AG10803 (cell line): Measurements from ENCODE around the gene MARCHF3.

Experiments used
- DNase-seq: peaks from one replicate; pipeline ENCODE4 v3.0.0; 2010; ENCODE audit warnings: low read depth
- H3K4me3 ChIP-seq: 2 replicates; pipeline ENCODE4 v1.5.1; 2011; ENCODE audit warnings: mild to moderate bottlenecking, low read length, control low read depth
- TF ChIP-seq, protein P1 (sequence below): conservative IDR thresholded peaks from 2 replicates; pipeline ENCODE4 v1.5.1; 2011; ENCODE audit warnings: mild to moderate bottlenecking, low read length, control low read depth, inconsistent platforms

The MARCHF3 gene

DNA sequence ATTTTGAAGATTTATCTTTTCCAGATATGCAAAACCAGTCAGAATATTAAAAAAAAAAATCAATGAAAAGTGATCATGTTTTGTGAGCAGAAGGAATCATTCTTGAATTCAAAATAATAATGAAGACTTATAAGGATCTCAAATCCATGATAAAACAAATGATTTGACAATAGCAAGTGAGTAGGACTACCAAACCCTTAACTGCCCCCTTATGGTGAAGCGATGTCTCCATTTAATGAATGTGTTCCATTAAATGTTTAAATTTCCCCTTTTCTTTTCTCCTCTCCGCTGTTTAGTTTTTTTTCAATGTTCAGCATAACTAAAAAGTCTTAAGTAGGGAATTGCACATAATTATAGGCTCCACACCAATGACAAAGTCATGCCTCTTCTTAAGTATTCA is 12.2 kb upstream of the MARCHF3 start:
- peak; percentile 28 for DNase-seq
- TF ChIP-seq, protein P1, sequence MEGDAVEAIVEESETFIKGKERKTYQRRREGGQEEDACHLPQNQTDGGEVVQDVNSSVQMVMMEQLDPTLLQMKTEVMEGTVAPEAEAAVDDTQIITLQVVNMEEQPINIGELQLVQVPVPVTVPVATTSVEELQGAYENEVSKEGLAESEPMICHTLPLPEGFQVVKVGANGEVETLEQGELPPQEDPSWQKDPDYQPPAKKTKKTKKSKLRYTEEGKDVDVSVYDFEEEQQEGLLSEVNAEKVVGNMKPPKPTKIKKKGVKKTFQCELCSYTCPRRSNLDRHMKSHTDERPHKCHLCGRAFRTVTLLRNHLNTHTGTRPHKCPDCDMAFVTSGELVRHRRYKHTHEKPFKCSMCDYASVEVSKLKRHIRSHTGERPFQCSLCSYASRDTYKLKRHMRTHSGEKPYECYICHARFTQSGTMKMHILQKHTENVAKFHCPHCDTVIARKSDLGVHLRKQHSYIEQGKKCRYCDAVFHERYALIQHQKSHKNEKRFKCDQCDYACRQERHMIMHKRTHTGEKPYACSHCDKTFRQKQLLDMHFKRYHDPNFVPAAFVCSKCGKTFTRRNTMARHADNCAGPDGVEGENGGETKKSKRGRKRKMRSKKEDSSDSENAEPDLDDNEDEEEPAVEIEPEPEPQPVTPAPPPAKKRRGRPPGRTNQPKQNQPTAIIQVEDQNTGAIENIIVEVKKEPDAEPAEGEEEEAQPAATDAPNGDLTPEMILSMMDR = peak; percentile 45
- H3K4me3 ChIP-seq = no peak overlapping the region

GRCh38 chr5:127041571-127041970 is 11.2 kb upstream of the MARCHF3 start:
- DNase-seq = no peak
- H3K4me3 ChIP-seq = no peak overlapping the region
- TF ChIP-seq, protein P1 = no peak

DNA sequence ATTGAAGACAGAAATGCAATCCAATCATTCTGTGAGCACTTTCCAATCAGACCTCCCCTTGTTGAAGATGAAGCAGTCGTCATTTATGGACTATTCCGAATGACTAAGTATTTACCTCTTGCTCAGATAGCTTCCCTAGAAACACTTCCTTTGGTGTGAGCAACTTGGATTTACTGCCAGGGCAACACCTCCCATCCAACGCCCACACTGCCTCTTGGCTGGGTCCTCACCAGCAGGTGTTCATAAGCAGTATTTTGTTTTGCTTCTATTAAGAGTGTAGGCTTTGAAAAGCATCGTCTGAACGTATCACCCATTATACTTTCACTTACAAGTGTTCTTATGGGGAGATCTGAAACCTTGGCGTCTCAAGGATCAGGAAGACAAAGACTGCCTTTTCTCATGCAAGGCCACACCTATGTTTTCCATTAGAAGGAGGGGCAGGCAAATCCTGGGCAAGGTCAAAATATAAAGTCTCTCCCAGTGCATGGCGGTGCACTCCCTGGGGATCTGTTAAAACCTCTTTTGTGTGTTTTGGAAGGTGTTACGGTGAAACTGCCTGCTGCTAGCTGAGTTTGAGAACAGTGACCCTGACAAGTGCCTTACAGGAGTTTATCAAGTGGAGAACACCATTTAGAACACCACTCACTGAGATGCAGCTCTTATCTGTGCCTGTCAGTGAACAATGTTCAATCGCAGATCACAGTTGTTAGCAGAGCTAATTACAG is 10.6 kb upstream of the MARCHF3 start:
- DNase-seq = no peak
- H3K4me3 ChIP-seq = no peak overlapping the region
- TF ChIP-seq, protein P1 = no peak

GRCh38 chr5:127038550-127038949 is 8.2 kb upstream of the MARCHF3 start:
- TF ChIP-seq, protein P1 = no peak
- no peak for DNase-seq
- H3K4me3 ChIP-seq = no peak overlapping the region

DNA sequence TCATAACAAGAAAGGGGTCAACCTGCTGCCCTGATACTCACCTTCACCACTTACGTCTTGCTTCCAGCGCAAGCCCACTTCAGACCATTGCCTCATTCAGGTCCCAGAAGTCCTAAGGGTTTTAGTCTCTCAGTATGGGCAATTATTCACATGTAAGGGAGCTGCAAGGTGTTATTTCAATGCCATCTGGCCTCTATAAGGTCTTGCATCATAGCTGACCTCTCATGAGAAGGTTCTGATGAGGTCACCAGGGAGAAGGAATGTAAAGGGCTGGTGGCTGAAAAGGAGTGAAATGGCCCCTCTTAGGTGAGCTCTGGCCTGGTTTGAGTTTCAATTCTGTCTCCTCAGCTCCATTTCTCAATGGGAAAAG is 1.5 kb upstream of the MARCHF3 start:
- DNase-seq = peak; percentile 25
- TF ChIP-seq, protein P1 = no peak
- H3K4me3 ChIP-seq = no peak overlapping the region

DNA sequence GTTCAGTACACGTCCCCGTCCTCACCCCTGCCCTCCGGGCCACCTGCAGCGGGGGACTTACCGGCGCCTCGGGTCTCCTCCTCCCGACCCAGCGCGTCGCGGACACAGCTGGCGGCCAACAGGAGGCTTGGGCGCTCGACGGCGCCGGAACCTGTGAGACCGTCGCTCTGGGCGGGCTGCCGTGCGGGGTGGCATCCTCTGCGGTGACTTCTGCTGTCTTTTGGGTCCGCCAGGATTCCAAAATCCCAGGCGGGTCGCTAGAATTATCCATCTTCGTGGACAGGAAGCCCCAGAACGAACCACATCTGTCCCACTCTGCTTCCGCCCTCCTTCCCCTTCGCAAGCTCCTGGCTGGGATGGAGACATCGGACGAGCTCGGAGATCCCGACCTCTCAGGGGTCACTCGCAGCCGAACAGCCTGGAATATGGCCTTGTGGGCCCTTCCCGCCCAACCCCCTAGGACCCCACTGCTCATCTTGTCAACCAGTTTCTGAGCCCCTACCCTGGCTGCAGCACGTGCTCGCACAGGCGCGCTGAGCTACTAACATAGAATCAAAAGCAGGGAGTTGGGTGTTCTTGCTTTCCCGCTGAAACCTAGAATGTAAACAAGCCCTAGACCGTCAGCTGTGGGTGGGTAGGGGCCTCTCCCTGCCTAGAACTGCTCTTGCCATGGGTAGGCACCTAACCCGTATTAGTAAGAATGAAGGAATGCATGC is 947 bp upstream of the MARCHF3 start:
- no peak for DNase-seq
- peak overlapping the region; percentile 72 for H3K4me3 ChIP-seq
- TF ChIP-seq, protein P1 = no peak
